NK-92 (cell line): ENCODE measurements around the gene BAX.
"Not testable (repeated sequence)": the region's sequence is repeated elsewhere in the genome, so short reads cannot be mapped to it uniquely, and the experiment has no call there.

ENCODE experiments used
- DNase-seq: peaks from one replicate; lab custom pipeline; 2025; ENCODE audit not compliant: unreplicated experiment; lab: John Stamatoyannopoulos, UW

The BAX gene

GRCh38 chr19:48954595-48955307, at the start of gene BAX:
Gene BAX (plus strand): TSS chr19:48954875. CDS start chr19:48954929, 54 bp downstream.
- no peak for DNase-seq

GRCh38 chr19:48905664-48906063, 49.0 kb upstream of the BAX start:
- no peak for DNase-seq

GRCh38 chr19:48906324-48906723, 48.4 kb upstream of the BAX start:
- DNase-seq, result no peak

- no peak for DNase-seq
Observed at GRCh38 chr19:48907671-48908070, 47.0 kb upstream of the BAX start.

GRCh38 chr19:48909424-48910077, 45.1 kb upstream of the BAX start:
- not testable (repeated sequence) for DNase-seq

- DNase-seq, result no peak
Observed at GRCh38 chr19:48910803-48911202, 43.9 kb upstream of the BAX start.

- DNase-seq, result no peak
Observed at GRCh38 chr19:48913114-48913889, 41.4 kb upstream of the BAX start.

- no peak for DNase-seq
Observed at GRCh38 chr19:48914181-48914580, 40.5 kb upstream of the BAX start.

- no peak for DNase-seq
Observed at GRCh38 chr19:48915757-48916156, 38.9 kb upstream of the BAX start.

- DNase-seq, result no peak
Observed at GRCh38 chr19:48918071-48918470, 36.6 kb upstream of the BAX start.

- no peak for DNase-seq
Observed at GRCh38 chr19:48918801-48919247, 35.9 kb upstream of the BAX start.

- DNase-seq, result not testable (repeated sequence)
Observed at GRCh38 chr19:48919271-48919670, 35.4 kb upstream of the BAX start.

- DNase-seq, result no peak
Observed at GRCh38 chr19:48920949-48921348, 33.7 kb upstream of the BAX start.

GRCh38 chr19:48921721-48922500, 32.8 kb upstream of the BAX start:
- no peak for DNase-seq

- no peak for DNase-seq
Observed at GRCh38 chr19:48922548-48923490, 31.9 kb upstream of the BAX start.

- no peak for DNase-seq
Observed at GRCh38 chr19:48925240-48925843, 29.3 kb upstream of the BAX start.

- DNase-seq, result not testable (repeated sequence)
Observed at GRCh38 chr19:48925890-48926289, 28.8 kb upstream of the BAX start.

- DNase-seq, result no peak
Observed at GRCh38 chr19:48926909-48927308, 27.8 kb upstream of the BAX start.

GRCh38 chr19:48927692-48928091, 27.0 kb upstream of the BAX start:
- not testable (repeated sequence) for DNase-seq
